ENCODE results near the gene FASLG. TPM values are rescaled to one million over a fixed set of nuclear protein-coding genes. Genes with fewer than 3 reads are reported as not detected.
"Not testable (repeated sequence)": the region's sequence is repeated elsewhere in the genome, so short reads cannot be mapped to it uniquely, and the experiment has no call there.

The FASLG gene
- total RNA-seq, 4 donors from 2014 or later = 0.68 to 2.2 TPM; not detected in 2

- 82 to 83% methylated on average over 1 of the region's 1 CpG for WGBS, 2 donors (ENCODE audit: low coverage in 1 of 2)
- intact Hi-C loops (cut with DNase I; ENCODE audit: low total_unique reads) = no loop called here
- no peak overlapping the region for H3K4me3 ChIP-seq
Measured at GRCh38 chr1:172686143-172686542, 27.2 kb downstream of the FASLG start.

DNA sequence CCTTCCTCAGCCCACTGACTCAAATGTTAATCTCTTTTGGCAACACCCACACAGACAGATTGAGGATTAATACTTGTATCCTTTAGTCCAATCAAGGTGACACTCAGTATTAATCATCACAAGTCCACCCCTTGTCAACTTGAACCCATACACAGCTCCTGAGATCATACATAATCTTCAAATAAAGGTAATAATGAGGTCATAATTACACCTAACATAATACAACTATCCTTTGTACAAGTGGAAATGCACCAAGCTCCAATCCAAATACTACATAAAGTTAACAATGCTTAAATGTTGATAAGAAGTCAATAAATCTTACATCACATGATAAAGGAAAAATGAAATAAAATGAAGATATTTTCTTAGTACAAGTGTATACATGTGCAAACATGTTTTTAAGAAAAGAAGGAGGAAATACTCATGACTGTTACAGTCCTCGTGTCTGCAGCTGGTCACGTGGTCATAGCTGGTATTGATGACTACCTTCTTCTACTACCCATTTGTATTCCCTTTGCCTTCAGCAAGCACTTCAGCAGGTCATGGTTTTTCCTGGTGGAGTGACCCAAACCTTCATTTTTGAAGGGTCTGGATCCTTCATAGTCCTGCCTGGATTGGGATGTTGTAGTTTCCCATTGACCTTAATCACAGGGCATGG lies 29.7 kb downstream of the FASLG start:
- in situ Hi-C loops (cut with MboI; ENCODE audit: low pct_ligation_motif_present in 1 of 4, low pct_unique_long_range_greater_than_20kb in 1 of 4, low sequenced_read_pairs in 3 of 4); H3K9me3 ChIP-seq; H3K4me3 ChIP-seq; H3K27me3 ChIP-seq; DNase-seq; H3K27ac ChIP-seq; H3K4me1 ChIP-seq; H3K36me3 ChIP-seq; intact Hi-C loops (cut with DNase I; ENCODE audit: low total_unique reads): not testable (repeated sequence)
- WGBS, 2 donors (ENCODE audit: low coverage in 1 of 2) = 43 to 54% methylated on average over 2 of the region's 2 CpGs

More at GRCh38 chr1:172686143-172686542, 27.2 kb downstream of the FASLG start:
- Histone ChIP-seq H3K27me3 (no peaks in the 10 kb centered on the region), H3K9me3 (no peaks in the 10 kb centered on the region), H3K27ac (no peak overlapping the region), H3K4me1 (no peaks in the 10 kb centered on the region), H3K36me3 (no peaks in the 10 kb centered on the region)
- TF ChIP-seq POLR2A (IDR thresholded peaks at IDR 0.05) = no peak
- TF ChIP-seq, protein P1, sequence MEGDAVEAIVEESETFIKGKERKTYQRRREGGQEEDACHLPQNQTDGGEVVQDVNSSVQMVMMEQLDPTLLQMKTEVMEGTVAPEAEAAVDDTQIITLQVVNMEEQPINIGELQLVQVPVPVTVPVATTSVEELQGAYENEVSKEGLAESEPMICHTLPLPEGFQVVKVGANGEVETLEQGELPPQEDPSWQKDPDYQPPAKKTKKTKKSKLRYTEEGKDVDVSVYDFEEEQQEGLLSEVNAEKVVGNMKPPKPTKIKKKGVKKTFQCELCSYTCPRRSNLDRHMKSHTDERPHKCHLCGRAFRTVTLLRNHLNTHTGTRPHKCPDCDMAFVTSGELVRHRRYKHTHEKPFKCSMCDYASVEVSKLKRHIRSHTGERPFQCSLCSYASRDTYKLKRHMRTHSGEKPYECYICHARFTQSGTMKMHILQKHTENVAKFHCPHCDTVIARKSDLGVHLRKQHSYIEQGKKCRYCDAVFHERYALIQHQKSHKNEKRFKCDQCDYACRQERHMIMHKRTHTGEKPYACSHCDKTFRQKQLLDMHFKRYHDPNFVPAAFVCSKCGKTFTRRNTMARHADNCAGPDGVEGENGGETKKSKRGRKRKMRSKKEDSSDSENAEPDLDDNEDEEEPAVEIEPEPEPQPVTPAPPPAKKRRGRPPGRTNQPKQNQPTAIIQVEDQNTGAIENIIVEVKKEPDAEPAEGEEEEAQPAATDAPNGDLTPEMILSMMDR (IDR thresholded peaks at IDR 0.05) = no peak
- no peak for TF ChIP-seq POLR2AphosphoS5 (IDR thresholded peaks at IDR 0.05)
- TF ChIP-seq EP300 (IDR thresholded peaks at IDR 0.05; ENCODE audit: low read depth) = no peak
- in situ Hi-C loops (cut with MboI; ENCODE audit: low pct_ligation_motif_present in 1 of 4, low pct_unique_long_range_greater_than_20kb in 1 of 4, low sequenced_read_pairs in 3 of 4) = no loop called here
- no peak for DNase-seq

GRCh38 chr1:172690925-172691324 lies 32.0 kb downstream of the FASLG start:
- H3K27ac ChIP-seq; in situ Hi-C loops (cut with MboI; ENCODE audit: low pct_ligation_motif_present in 1 of 4, low pct_unique_long_range_greater_than_20kb in 1 of 4, low sequenced_read_pairs in 3 of 4); H3K27me3 ChIP-seq; intact Hi-C loops (cut with DNase I; ENCODE audit: low total_unique reads); H3K9me3 ChIP-seq; H3K4me3 ChIP-seq; H3K36me3 ChIP-seq; DNase-seq; H3K4me1 ChIP-seq: not testable (repeated sequence)
- WGBS, 2 donors (ENCODE audit: low coverage in 1 of 2) = 100% methylated on average over 1 of the region's 1 CpG; no CpG with 5 or more reads in 1 of the 2 donors

DNA sequence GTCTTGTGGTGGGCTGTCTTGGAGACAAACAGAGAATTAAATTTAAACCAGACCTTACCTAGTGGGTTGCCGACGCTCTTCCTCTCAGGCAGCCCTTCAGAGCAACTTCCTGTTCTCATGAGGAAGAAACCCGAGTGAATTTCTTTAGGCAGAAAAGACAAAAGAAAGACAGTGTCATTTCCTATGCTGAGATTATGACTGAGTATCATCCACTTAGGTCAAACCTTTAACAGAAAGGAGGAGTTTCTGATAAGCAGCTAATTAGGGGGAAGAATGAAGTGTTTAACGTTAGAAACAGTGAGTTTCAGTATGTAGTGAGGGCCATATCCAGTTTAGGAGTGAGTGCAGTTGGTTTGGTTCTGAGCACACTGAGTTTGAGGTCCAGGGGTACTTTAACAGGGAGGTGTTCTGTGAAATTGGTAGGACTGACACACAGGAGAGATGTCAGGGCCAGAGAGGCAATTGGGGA lies 38.7 kb downstream of the FASLG start:
- TF ChIP-seq EP300 (IDR thresholded peaks at IDR 0.05; ENCODE audit: low read depth) (no peak), POLR2A (IDR thresholded peaks at IDR 0.05) (no peak)
- TF ChIP-seq, protein P1 (IDR thresholded peaks at IDR 0.05) = no peak
- DNase-seq = no peak
- 40 to 53% methylated on average over 1 to 4 of the region's 4 CpGs for WGBS, 2 donors (ENCODE audit: low coverage in 1 of 2)
- intact Hi-C loops (cut with DNase I; ENCODE audit: low total_unique reads) = no loop called here
- in situ Hi-C loops (cut with MboI; ENCODE audit: low pct_ligation_motif_present in 1 of 4, low pct_unique_long_range_greater_than_20kb in 1 of 4, low sequenced_read_pairs in 3 of 4) = no loop called here
- H3K36me3 ChIP-seq = no peaks in the 10 kb centered on the region
- H3K4me3 ChIP-seq = no peak overlapping the region
- no peaks in the 10 kb centered on the region for H3K27me3 ChIP-seq
- H3K4me1 ChIP-seq = peaks cover 0 to 9% (median 0%) of the 10 kb centered on the region in 4 donors
- no peaks in the 10 kb centered on the region for H3K9me3 ChIP-seq
- peak overlapping the region in 1 of 4 donors; percentile 53 for H3K27ac ChIP-seq

DNA sequence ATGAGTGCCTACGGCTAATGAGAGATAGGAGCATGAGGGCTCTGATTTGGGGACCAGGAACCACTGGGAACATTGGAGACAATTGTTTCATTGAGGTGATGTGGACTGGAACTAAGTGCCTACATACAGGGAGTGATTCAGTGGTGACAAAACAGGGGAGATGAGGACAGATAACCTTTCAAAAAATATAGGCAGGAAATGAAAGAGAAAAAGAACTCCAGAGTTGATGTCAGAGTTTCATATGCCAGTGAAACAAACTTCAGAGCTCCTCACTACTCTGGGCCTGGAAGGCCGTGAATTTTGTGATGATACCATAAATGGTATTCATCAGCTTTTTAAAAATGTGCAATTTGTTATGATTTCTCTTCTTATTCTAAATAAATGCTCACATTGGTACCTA lies 39.3 kb downstream of the FASLG start:
- WGBS, 2 donors (ENCODE audit: low coverage in 1 of 2) = 77 to 86% methylated on average over 2 of the region's 2 CpGs
- peaks cover 0 to 9% (median 0%) of the 10 kb centered on the region in 4 donors for H3K4me1 ChIP-seq
- no peaks in the 10 kb centered on the region for H3K36me3 ChIP-seq
- no peak overlapping the region for H3K4me3 ChIP-seq
- TF ChIP-seq POLR2A (IDR thresholded peaks at IDR 0.05) = no peak
- no peak for TF ChIP-seq POLR2AphosphoS5 (IDR thresholded peaks at IDR 0.05)
- no peak for TF ChIP-seq EP300 (IDR thresholded peaks at IDR 0.05; ENCODE audit: low read depth)
- TF ChIP-seq, protein P1 (IDR thresholded peaks at IDR 0.05) = no peak
- DNase-seq = no peak
- no peaks in the 10 kb centered on the region for H3K27me3 ChIP-seq
- intact Hi-C loops (cut with DNase I; ENCODE audit: low total_unique reads) = no loop called here
- H3K9me3 ChIP-seq = no peaks in the 10 kb centered on the region
- peak overlapping the region in 2 of 4 donors; percentile 38 to 53 for H3K27ac ChIP-seq
- in situ Hi-C loops (cut with MboI; ENCODE audit: low pct_ligation_motif_present in 1 of 4, low pct_unique_long_range_greater_than_20kb in 1 of 4, low sequenced_read_pairs in 3 of 4) = no loop called here
